Bronchial epithelial cell (primary cell): ENCODE results near the gene CPB1. TPM values are rescaled to one million over a fixed set of nuclear protein-coding genes. Genes with fewer than 3 reads are reported as not detected.

Experiments used
- DNase-seq: peaks from one replicate; pipeline ENCODE4 v3.0.0-alpha.2; 2010; ENCODE audit warnings: low read depth
- FAIRE-seq: peaks from 2 replicates; lab custom pipeline; 2011; peaks lifted over from hg19 to GRCh38; lab: Jason Lieb, UNC
- H3K27me3 ChIP-seq: 2 replicates; pipeline ENCODE4 v1.5.1; 2011; ENCODE audit warnings: low read length; ENCODE audit not compliant: control insufficient read depth, insufficient read depth
- H3K36me3 ChIP-seq: 2 replicates; pipeline ENCODE4 v1.5.1; 2011; ENCODE audit warnings: low read length; ENCODE audit not compliant: control insufficient read depth, insufficient read depth
- H3K4me3 ChIP-seq: 2 replicates; pipeline ENCODE4 v1.5.1; 2011; ENCODE audit warnings: mild to moderate bottlenecking, low read depth, low read length, control low read depth
- total RNA-seq: library from RNA; depleted of rRNA; stranded (reverse); fragments of >200 nt; gene quantifications from 2 replicates; pipeline ENCODE4 v1.2.1, GENCODE V29; 2014
- TF ChIP-seq, protein P1 (sequence below): IDR thresholded peaks from 2 replicates; pipeline ENCODE4 v1.5.1; 2011; ENCODE audit warnings: mild to moderate bottlenecking, moderate library complexity, low read length, control low read depth, inconsistent platforms; ENCODE audit not compliant: insufficient read depth, severe bottlenecking

Gene CPB1
- total RNA-seq, 1 donor from 2014 or later: not detected

DNA sequence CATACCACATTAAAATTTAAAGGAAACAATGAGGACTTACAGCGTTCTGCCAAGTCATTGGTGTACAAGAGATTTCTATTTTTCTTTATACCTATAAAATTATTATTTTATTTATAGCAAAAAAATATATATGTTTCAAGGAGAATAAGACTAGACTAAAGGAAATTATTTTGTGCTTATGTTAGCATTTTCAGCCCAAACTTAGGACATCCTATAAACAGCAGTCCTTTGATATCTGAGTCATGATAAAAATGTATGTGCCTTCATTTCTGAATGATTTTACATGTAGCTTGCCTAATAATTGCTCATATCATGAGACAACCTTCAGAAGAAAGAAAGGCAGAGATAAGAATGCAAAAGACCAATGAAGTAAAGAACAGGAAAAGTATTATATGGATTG, 20.8 kb downstream of the CPB1 start:
- DNase-seq: no peak
- TF ChIP-seq, protein P1, sequence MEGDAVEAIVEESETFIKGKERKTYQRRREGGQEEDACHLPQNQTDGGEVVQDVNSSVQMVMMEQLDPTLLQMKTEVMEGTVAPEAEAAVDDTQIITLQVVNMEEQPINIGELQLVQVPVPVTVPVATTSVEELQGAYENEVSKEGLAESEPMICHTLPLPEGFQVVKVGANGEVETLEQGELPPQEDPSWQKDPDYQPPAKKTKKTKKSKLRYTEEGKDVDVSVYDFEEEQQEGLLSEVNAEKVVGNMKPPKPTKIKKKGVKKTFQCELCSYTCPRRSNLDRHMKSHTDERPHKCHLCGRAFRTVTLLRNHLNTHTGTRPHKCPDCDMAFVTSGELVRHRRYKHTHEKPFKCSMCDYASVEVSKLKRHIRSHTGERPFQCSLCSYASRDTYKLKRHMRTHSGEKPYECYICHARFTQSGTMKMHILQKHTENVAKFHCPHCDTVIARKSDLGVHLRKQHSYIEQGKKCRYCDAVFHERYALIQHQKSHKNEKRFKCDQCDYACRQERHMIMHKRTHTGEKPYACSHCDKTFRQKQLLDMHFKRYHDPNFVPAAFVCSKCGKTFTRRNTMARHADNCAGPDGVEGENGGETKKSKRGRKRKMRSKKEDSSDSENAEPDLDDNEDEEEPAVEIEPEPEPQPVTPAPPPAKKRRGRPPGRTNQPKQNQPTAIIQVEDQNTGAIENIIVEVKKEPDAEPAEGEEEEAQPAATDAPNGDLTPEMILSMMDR: no peak
- H3K36me3 ChIP-seq: no peaks in the 10 kb centered on the region
- no peaks in the 10 kb centered on the region for H3K27me3 ChIP-seq
- H3K4me3 ChIP-seq: no peak overlapping the region
- no peak for FAIRE-seq

DNA sequence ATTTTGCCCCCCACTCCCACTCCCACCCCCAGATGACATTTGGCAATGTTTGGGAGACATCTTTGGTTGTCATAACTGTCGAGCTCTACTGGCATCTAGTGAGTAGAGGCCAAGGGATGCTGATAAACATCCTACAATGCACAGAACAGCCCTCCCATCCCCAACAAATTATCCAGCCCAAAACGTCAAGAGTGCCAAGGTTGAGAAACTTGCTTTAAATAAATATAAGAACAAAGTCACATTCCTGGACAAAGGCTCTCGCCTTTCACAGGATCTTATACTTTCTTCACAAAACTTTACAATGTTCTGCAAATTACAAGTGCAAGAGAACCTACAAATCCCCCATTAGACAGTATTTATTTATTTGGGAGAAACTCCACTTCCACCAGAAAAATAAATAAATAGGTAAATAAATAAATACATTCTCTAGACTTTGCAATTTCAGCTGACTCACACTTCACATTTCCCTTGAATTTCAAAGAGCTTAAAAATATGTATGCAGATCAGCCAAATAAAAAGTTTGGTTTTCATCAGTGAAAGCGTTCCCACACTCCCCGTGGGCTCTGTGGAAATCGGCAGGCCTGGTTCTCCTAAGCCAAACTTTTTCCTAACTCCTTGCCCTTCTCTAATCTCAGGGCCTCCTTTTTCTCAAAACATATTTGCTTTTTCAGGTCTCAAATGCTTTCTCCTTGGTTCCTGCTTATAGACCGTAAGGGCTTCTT, 24.8 kb downstream of the CPB1 start:
- H3K36me3 ChIP-seq: no peaks in the 10 kb centered on the region
- FAIRE-seq: no peak
- TF ChIP-seq, protein P1: no peak

DNA sequence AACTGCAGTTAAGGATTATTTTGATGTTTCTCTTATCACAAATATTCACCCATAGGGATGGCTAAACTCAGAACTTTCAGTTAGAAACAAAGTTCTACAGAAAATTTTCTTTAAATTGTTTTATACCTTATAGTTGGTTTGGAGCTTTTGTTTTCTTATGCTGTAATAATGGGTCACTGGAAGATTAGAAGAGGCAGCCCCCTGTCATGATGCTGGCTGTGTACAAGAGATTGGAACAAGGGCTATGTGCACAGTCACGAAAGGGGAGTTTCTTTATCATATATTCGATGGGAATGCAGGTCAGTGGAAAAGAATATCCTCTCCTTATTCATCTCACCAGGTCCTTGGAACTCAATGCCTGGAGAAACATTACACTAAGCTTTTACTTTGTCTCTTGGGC, 25.5 kb downstream of the CPB1 start:
- DNase-seq (no peak), FAIRE-seq (no peak)
- TF ChIP-seq, protein P1: no peak
- Histone ChIP-seq H3K4me3 (no peak overlapping the region), H3K36me3 (no peaks in the 10 kb centered on the region), H3K27me3 (no peaks in the 10 kb centered on the region)

More for the DNA sequence above, 24.8 kb downstream of the CPB1 start:
- H3K4me3 ChIP-seq: no peak overlapping the region
- no peaks in the 10 kb centered on the region for H3K27me3 ChIP-seq
- no peak for DNase-seq

DNA sequence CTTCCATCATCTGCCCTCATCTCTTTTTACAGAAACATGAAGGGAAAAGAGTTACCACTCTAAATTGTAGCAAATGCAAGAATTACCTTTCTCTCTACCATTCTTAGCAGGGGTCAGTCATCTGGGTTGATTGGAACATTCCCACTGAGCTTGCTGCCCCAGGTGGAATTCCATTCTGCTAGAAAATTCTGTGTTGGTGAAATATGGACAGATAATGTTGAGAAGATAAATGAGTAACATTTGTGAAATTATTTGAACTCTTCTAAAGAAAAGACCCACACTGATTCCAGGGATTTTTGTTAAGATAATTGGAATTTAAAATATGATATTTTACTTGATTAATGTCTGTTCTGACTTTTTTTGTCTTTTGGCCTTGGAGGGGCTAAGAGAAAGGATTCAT, 26.4 kb downstream of the CPB1 start:
- FAIRE-seq: no peak
- Histone ChIP-seq H3K36me3 (no peaks in the 10 kb centered on the region), H3K4me3 (no peak overlapping the region), H3K27me3 (no peaks in the 10 kb centered on the region)
- TF ChIP-seq, protein P1: no peak
- no peak for DNase-seq

DNA sequence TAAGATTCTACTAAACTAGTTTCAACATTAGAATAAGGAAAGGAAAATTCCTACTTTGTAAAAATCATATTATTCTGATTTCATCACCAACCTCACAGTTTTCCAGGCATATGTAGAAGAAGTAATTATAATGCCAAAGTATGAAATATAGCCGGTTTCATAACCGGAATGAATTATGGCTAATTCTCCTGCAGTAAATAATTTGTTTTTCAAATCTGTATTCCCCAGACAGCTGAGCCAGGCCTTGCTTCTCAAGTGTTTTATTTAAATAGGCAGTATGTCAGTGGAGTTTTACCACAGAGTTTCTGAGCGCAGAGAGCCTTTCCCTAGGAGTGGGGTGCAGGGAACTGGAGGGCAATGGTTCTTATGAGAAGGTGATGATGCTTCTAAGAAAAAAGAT, 28.8 kb downstream of the CPB1 start:
- TF ChIP-seq, protein P1: no peak
- Histone ChIP-seq H3K27me3 (no peaks in the 10 kb centered on the region), H3K4me3 (no peak overlapping the region), H3K36me3 (no peaks in the 10 kb centered on the region)
- DNase-seq (no peak), FAIRE-seq (no peak)

DNA sequence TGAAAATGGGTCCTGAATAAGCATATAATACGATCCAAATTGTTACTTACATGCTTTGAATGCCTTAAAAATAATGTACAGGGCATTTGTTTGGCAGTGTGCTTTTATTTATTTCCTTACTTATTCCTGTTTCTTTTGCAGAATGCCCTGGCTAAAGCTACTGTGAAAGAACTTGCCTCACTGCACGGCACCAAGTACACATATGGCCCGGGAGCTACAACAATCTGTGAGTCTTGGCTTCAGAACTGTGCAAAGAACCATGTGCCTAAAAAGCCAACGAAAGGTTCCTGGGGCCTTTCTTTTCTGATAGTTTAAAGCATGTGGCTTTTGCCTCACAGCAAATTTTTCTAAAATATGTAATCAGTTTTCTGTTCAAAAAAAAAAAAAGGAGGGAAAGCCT, 29.7 kb downstream of the CPB1 start:
- no peak for FAIRE-seq
- TF ChIP-seq, protein P1: no peak
- Histone ChIP-seq H3K27me3 (no peaks in the 10 kb centered on the region), H3K36me3 (no peaks in the 10 kb centered on the region), H3K4me3 (no peak overlapping the region)
- DNase-seq: no peak
